Nasal cavity respiratory epithelium epithelial cell of viscerocranial mucosa (primary cell): Measurements from ENCODE around the gene LARP7. TPM values are rescaled to one million over a fixed set of nuclear protein-coding genes. Genes with fewer than 3 reads are reported as not detected.

ENCODE experiments used
- total RNA-seq: library from RNA; depleted of rRNA; stranded (reverse); fragments of >200 nt; gene quantifications from 2 replicates; pipeline ENCODE4 v1.2.3, GENCODE V29; 2014

The LARP7 gene
- 20.8 and 37.2 TPM in 2 replicates for total RNA-seq

DNA sequence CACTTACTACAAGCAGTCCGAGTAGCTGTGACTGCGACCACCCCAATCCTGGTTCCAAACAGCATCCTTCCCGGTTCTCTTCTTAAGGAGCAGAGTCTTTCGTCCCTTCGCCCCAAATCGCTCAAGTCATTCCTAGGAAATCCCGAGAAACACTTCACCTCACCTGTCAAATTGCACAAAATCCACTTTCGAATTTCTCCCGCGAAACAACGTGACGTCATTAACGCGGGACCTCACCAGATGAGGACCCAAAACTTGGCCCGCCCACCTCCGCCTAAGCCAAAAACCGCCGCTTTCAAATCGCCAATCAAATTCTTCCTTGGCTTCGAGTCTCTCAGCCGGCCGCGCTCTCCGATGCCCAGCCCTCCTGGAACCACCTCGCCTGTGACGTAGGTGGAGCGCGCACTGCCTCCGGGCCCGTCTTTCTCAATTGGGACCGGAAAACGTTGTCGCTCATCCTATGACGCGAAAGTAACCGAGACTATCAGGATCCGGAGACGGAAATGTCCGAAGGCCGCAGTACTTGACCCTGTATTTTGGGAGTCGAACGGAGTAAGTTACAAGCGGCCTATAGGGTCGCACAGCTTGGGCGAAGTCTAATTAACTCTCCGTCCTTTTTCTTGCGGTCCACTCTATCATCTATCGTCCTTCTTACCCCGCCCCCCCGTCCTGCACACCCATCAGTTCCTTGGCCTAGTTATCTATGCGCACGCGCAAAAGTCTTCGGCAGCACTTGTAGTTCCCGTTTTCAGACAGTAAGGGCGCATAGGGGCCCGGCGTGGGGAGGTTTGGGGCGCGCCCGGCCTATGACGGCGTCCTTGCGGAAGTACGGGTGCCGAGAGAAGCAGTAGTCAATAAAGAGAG is at the start of gene LARP7, which contains the start of gene ZGRF1:
Gene LARP7, plus strand, starts transcription at position 456 of the 864 bp plus-strand sequence. CDS start 7,527 bp downstream, outside the sequence.
Gene ZGRF1, minus strand, starts transcription at position 222 of the 864 bp plus-strand sequence. CDS start 3,733 bp downstream, outside the sequence.

Other genes starting within 250 kb of the LARP7 start
- gene NEUROG2, start 121.0 kb upstream of the LARP7 start, total RNA-seq = not detected in 2 replicates
- 1.9 and 3.1 TPM in 2 replicates for gene ZGRF1, start 234 bp upstream of the LARP7 start, total RNA-seq